SK-N-SH treated with all-trans-retinoic acid at 6 μM for 48 hours (cell line): ENCODE data around the gene PROKR1.

ENCODE experiments used
- CREB5 ChIP-seq: fragments of 250-450 bp; sonication (Bioruptor Pico); IDR thresholded peaks from 2 replicates; pipeline ENCODE4 v1.5.1; 2020; ENCODE audit warnings: low read depth, mild to moderate bottlenecking, moderate library complexity
- ISL1 ChIP-seq: fragments of 250-450 bp; sonication (Bioruptor Pico); IDR thresholded peaks from 2 replicates; pipeline ENCODE4 v2.1.2; 2022; ENCODE audit warnings: mild to moderate bottlenecking, moderate library complexity
- OSR1 ChIP-seq: fragments of 250-450 bp; sonication (Bioruptor Pico); IDR thresholded peaks from 2 replicates; pipeline ENCODE4 v1.8.0; 2022; ENCODE audit warnings: moderate library complexity, mild to moderate bottlenecking, inconsistent platforms
- PATZ1 ChIP-seq: fragments of 250-450 bp; sonication (Bioruptor Pico); IDR thresholded peaks from 2 replicates; pipeline ENCODE4 v1.8.0; 2020; ENCODE audit warnings: mild to moderate bottlenecking, moderate library complexity, borderline replicate concordance
- RARB ChIP-seq: fragments of 250-450 bp; sonication (Bioruptor Pico); IDR thresholded peaks from 2 replicates; pipeline ENCODE4 v1.8.0; 2021; ENCODE audit warnings: mild to moderate bottlenecking, moderate library complexity
- SNAI2 ChIP-seq: fragments of 250-450 bp; sonication (Bioruptor Pico); IDR thresholded peaks from 2 replicates; pipeline ENCODE4 v1.5.0; 2020; ENCODE audit warnings: mild to moderate bottlenecking, moderate library complexity
- ZFP30 ChIP-seq: fragments of 450-650 bp; formaldehyde crosslinking; IDR thresholded peaks from 2 replicates; pipeline ENCODE4 v1.5.0; 2022; ENCODE audit warnings: mild to moderate bottlenecking, moderate library complexity
- ZNF8 ChIP-seq: fragments of 450-650 bp; formaldehyde crosslinking; IDR thresholded peaks from 2 replicates; pipeline ENCODE4 v1.5.0; 2020; ENCODE audit warnings: mild to moderate bottlenecking, moderate library complexity

GRCh38 chr2:68684197-68684596 is 40.8 kb downstream of the PROKR1 start:
- TF ChIP-seq PATZ1 (CRISPR knock-in tag) (no peak), OSR1 (no peak), RARB (CRISPR knock-in tag) (no peak), ISL1 (no peak), SNAI2 (CRISPR knock-in tag) (no peak), ZFP30 (CRISPR knock-in tag) (no peak), CREB5 (CRISPR knock-in tag) (no peak), ZNF8 (CRISPR knock-in tag) (no peak)
